Measurements from ENCODE around the gene ACYP1. TPM values are rescaled to one million over a fixed set of nuclear protein-coding genes. Genes with fewer than 3 reads are reported as not detected.

Gene ACYP1
- total RNA-seq (2022; extraction: Qiagen RNA extraction; ENCODE audit: low read depth): 21.3 to 25.2 TPM (median 23.6 TPM) in 5 replicates

GRCh38 chr14:75063491-75064204 lies at the start of gene ACYP1:
TSS of gene ACYP1 (minus strand) at chr14:75064024. CDS start at chr14:75063553, 471 bp downstream.

GRCh38 chr14:75069121-75069810 lies 5.4 kb upstream of the ACYP1 start, which contains the start of gene ZC2HC1C:
TSS of gene ZC2HC1C (plus strand) at chr14:75069641. CDS start at chr14:75070574, 933 bp downstream.

GRCh38 chr14:75050852-75051555 lies 12.8 kb downstream of the ACYP1 start, which contains the start of gene MLH3:
TSS of gene MLH3 (minus strand) at chr14:75051467. CDS start at chr14:75049655, 1,812 bp downstream.

Other genes starting within 250 kb of the ACYP1 start
- gene PROX2, start 187.9 kb downstream of the ACYP1 start, total RNA-seq (2022; extraction: Qiagen RNA extraction; ENCODE audit: low read depth): not detected in 5 replicates
- 92.4 to 99.9 TPM (median 97.6 TPM) in 5 replicates for gene DLST, start 182.1 kb downstream of the ACYP1 start, total RNA-seq (2022; extraction: Qiagen RNA extraction; ENCODE audit: low read depth)
- 0.23 to 0.82 TPM (median 0.50 TPM) in 5 replicates for gene RPS6KL1, start 140.8 kb downstream of the ACYP1 start, total RNA-seq (2022; extraction: Qiagen RNA extraction; ENCODE audit: low read depth)
- 1.7 to 3.8 TPM (median 3.5 TPM) in 5 replicates for gene PGF, start 108.4 kb downstream of the ACYP1 start, total RNA-seq (2022; extraction: Qiagen RNA extraction; ENCODE audit: low read depth)
- gene EIF2B2, start 61.1 kb downstream of the ACYP1 start, total RNA-seq (2022; extraction: Qiagen RNA extraction; ENCODE audit: low read depth): 71.4 to 82.3 TPM (median 76.3 TPM) in 5 replicates
- 12.0 to 19.7 TPM (median 17.4 TPM) in 5 replicates for gene MLH3, start 12.6 kb downstream of the ACYP1 start, total RNA-seq (2022; extraction: Qiagen RNA extraction; ENCODE audit: low read depth)
- 2.2 to 3.1 TPM (median 2.8 TPM) in 5 replicates for gene ZC2HC1C, start 5.6 kb upstream of the ACYP1 start, total RNA-seq (2022; extraction: Qiagen RNA extraction; ENCODE audit: low read depth)
- gene NEK9, start 63.0 kb upstream of the ACYP1 start, total RNA-seq (2022; extraction: Qiagen RNA extraction; ENCODE audit: low read depth): 30.0 to 34.4 TPM (median 32.0 TPM) in 5 replicates
- gene TMED10, start 112.6 kb upstream of the ACYP1 start, total RNA-seq (2022; extraction: Qiagen RNA extraction; ENCODE audit: low read depth): 251 to 318 TPM (median 272 TPM) in 5 replicates
- gene FOS, start 214.8 kb upstream of the ACYP1 start, total RNA-seq (2022; extraction: Qiagen RNA extraction; ENCODE audit: low read depth): 5.8 to 8.9 TPM (median 8.2 TPM) in 5 replicates

Data from A549 treated with CpdA at 1 μM for 4 hours (cell line).